ENCODE results near the gene PTBP1.

PTBP1 gene

GRCh38 chr19:798415-799075 lies 1.3 kb downstream of the PTBP1 start:
- no peak for DNase-seq
- H3K4me1 ChIP-seq (ENCODE audit: low read length) = peaks cover 9% of the 10 kb centered on the region
- H3K79me2 ChIP-seq (ENCODE audit: low read length) = peaks cover 60% of the 10 kb centered on the region
- H3K9me3 ChIP-seq (replicated peaks; ENCODE audit: insufficient read depth, low read length) = no peaks in the 10 kb centered on the region
- no peaks in the 10 kb centered on the region for H3K9me2 ChIP-seq (replicated peaks; ENCODE audit: insufficient read depth, low read length)
- peak overlapping the region; percentile 85 for H3K4me2 ChIP-seq (ENCODE audit: low read depth, low read length)
- H3K9ac ChIP-seq (ENCODE audit: low read length) = peak overlapping the region; percentile 78
- no peak overlapping the region for H2AFZ ChIP-seq (ENCODE audit: low read length)
- H3K27ac ChIP-seq (ENCODE audit: low read length) = peak overlapping the region; percentile 18; the same call in 1 of the 2 replicates
- peak overlapping the region; percentile 86 for H3K4me3 ChIP-seq (ENCODE audit: low read length)
- peaks cover 56% of the 10 kb centered on the region for H4K20me1 ChIP-seq (ENCODE audit: insufficient read depth, low read length)
- H3K36me3 ChIP-seq (replicated peaks; ENCODE audit: insufficient read depth, low read length) = peaks cover 36% of the 10 kb centered on the region
- 0 out of 2 replicates have a peak, but pooled peaks cover 1% of the 10 kb centered on the region for H3K27me3 ChIP-seq (replicated peaks; ENCODE audit: insufficient read depth, low read length)
- H3F3A ChIP-seq (ENCODE audit: insufficient read depth, low read length) = no peaks in the 10 kb centered on the region
- no peak for TF ChIP-seq CTCF (IDR thresholded peaks at IDR 0.05; ENCODE audit: low read length)
- TF ChIP-seq EZH2 (optimal IDR thresholded peaks at IDR 0.05; ENCODE audit: low read depth, low read length) = no peak
- TF ChIP-seq EZH2phosphoT487 (IDR thresholded peaks at IDR 0.05; ENCODE audit: low read length) = no peak

DNA sequence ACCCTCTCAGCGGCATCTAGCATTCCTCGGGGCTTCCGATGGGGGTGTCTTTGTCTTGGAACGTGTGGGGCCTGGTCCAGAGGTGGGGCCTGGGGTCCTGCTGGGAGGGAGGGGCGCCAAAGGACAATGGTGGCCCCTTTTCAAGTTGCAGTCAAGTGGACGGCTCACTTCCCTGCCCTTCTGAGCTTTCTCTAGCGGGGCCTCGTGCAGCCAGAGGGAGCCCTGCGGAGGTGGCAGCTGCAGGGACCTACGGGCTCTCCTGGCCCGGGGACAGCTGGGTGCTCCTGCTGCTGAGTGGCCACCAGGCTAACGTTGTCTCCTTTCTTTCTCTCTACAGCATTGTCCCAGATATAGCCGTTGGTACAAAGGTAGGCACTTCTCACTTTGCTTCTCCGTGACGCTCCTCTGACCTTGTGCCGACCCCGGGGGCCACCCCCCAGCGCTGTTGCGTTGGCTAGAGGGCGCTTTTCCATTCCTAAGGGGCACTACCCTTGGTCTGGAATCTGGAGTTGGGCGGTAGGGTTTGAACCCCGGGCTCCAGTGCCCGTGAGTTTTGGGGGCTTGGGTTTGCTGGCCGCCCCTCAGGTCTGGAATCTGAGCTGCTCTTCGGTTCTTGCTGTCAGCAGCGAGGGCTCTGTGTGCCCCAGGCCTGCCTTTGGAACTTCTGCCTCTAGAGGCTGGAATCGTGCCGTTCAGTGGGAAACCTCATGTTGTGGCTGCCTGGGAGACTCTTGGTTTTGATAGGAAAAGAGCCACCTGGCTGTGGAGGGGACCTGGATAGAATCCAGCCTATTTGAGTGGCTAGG lies 2.0 kb downstream of the PTBP1 start:
- H4K20me1 ChIP-seq (ENCODE audit: insufficient read depth, low read length) = peaks cover 63% of the 10 kb centered on the region
- no peak for DNase-seq
- peak overlapping the region; percentile 86 for H3K4me3 ChIP-seq (ENCODE audit: low read length)
- H3K27ac ChIP-seq (ENCODE audit: low read length) = no peak overlapping the region
- no peaks in the 10 kb centered on the region for H3K9me2 ChIP-seq (replicated peaks; ENCODE audit: insufficient read depth, low read length)
- TF ChIP-seq CTCF (IDR thresholded peaks at IDR 0.05; ENCODE audit: low read length) (0 out of 2 replicates have a peak, but pooled peaks have one; percentile 2), EZH2 (optimal IDR thresholded peaks at IDR 0.05; ENCODE audit: low read depth, low read length) (no peak)
- H3K4me1 ChIP-seq (ENCODE audit: low read length) = peaks cover 9% of the 10 kb centered on the region
- H3K27me3 ChIP-seq (replicated peaks; ENCODE audit: insufficient read depth, low read length) = no peaks in the 10 kb centered on the region
- H3K4me2 ChIP-seq (ENCODE audit: low read depth, low read length) = peak overlapping the region; percentile 85
- no peak overlapping the region for H2AFZ ChIP-seq (ENCODE audit: low read length)
- H3K9ac ChIP-seq (ENCODE audit: low read length) = peak overlapping the region; percentile 78; the same call in 1 of the 2 replicates
- peaks cover 43% of the 10 kb centered on the region for H3K36me3 ChIP-seq (replicated peaks; ENCODE audit: insufficient read depth, low read length)
- H3K9me3 ChIP-seq (replicated peaks; ENCODE audit: insufficient read depth, low read length) = no peaks in the 10 kb centered on the region
- peaks cover 68% of the 10 kb centered on the region for H3K79me2 ChIP-seq (ENCODE audit: low read length)
- H3F3A ChIP-seq (ENCODE audit: insufficient read depth, low read length) = no peaks in the 10 kb centered on the region

DNA sequence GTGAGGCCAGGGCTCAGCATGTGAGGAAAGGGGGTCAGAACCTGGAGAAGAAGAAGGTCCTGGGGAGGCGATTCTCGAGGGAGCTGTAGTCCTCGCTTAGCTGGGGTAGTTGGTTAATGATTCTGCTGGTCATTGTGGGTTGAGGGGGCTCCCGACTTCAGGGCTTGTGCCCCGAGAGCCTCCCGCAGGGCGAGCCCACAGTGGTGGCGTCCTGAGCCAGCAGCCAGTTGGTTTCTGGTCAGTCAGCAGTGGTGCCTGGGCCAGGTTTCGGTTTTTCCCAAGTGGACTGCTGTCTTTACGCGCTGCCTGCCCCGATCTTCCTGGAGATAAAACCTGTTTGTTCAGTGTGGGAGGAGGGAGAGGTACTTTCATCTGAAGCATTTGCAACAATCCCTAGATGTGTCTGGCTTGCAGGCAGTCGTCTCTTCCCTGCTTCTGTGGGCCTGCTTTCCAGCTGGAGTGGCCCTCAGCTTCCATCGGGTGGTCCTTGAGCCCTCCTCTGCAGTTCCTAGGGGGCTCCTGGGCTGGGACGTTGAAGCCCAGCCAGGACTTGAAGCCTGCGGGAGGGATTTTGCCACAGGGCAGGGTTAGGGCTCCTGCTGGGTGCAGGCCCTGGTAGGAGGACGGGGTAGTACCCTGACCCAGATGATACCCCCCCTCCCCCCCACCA lies 3.2 kb downstream of the PTBP1 start:
- peaks cover 72% of the 10 kb centered on the region for H4K20me1 ChIP-seq (ENCODE audit: insufficient read depth, low read length)
- H3K36me3 ChIP-seq (replicated peaks; ENCODE audit: insufficient read depth, low read length) = peaks cover 55% of the 10 kb centered on the region
- H3K27ac ChIP-seq (ENCODE audit: low read length) = no peak overlapping the region
- peaks cover 80% of the 10 kb centered on the region for H3K79me2 ChIP-seq (ENCODE audit: low read length)
- peaks cover 9% of the 10 kb centered on the region for H3K4me1 ChIP-seq (ENCODE audit: low read length)
- H3K27me3 ChIP-seq (replicated peaks; ENCODE audit: insufficient read depth, low read length) = no peaks in the 10 kb centered on the region
- no peaks in the 10 kb centered on the region for H3F3A ChIP-seq (ENCODE audit: insufficient read depth, low read length)
- no peak for DNase-seq
- no peaks in the 10 kb centered on the region for H3K9me3 ChIP-seq (replicated peaks; ENCODE audit: insufficient read depth, low read length)
- TF ChIP-seq CTCF (IDR thresholded peaks at IDR 0.05; ENCODE audit: low read length) (no peak), EZH2phosphoT487 (IDR thresholded peaks at IDR 0.05; ENCODE audit: low read length) (no peak), EZH2 (optimal IDR thresholded peaks at IDR 0.05; ENCODE audit: low read depth, low read length) (no peak)
- no peaks in the 10 kb centered on the region for H3K9me2 ChIP-seq (replicated peaks; ENCODE audit: insufficient read depth, low read length)
- H2AFZ ChIP-seq (ENCODE audit: low read length) = no peak overlapping the region
- peak overlapping the region; percentile 1; the same call in 1 of the 2 replicates for H3K4me2 ChIP-seq (ENCODE audit: low read depth, low read length)
- H3K9ac ChIP-seq (ENCODE audit: low read length) = no peak overlapping the region
- no peak overlapping the region for H3K4me3 ChIP-seq (ENCODE audit: low read length)

Measured in MM.1S (cell line).